Nephron (organoid): ENCODE data around the gene CDK5RAP1.
A peak's percentile ranks its signal among the peaks of the same experiment; 100 is the strongest.

Experiments used
- H3K27ac Mint-ChIP-seq, 3 experiments: 2 replicates each; pipeline ENCODE4 v1.8.0; 2020; ENCODE audit warnings: mixed read lengths in 3 of 3, mild to moderate bottlenecking in 2 of 3, moderate library complexity in 1 of 3
- H3K27me3 Mint-ChIP-seq: 2 replicates; pipeline ENCODE4 v1.8.0; 2021; ENCODE audit warnings: low read depth, mild to moderate bottlenecking, moderate library complexity, mixed read lengths
- H3K36me3 Mint-ChIP-seq: 2 replicates; pipeline ENCODE4 v1.8.0; 2020; ENCODE audit warnings: low read depth, mixed read lengths
- H3K4me1 Mint-ChIP-seq: 2 replicates; pipeline ENCODE4 v1.8.0; 2020; ENCODE audit warnings: mixed read lengths
- H3K4me3 Mint-ChIP-seq, 3 experiments: 2 replicates each; pipeline ENCODE4 v1.8.0; 2020; ENCODE audit warnings: mild to moderate bottlenecking in 3 of 3, mixed read lengths in 3 of 3, moderate library complexity in 2 of 3
- H3K9me3 Mint-ChIP-seq: 2 replicates; pipeline ENCODE4 v1.8.0; 2020; ENCODE audit warnings: mixed read lengths
- TF ChIP-seq, protein P1 (sequence below), 3 experiments: fragments of 200-600 bp; sonication (generic); IDR thresholded peaks; one replicate each; pipeline ENCODE4 v1.5.0; 2021; ENCODE audit warnings: antibody characterized with exemption in 3 of 3; ENCODE audit not compliant: unreplicated experiment in 3 of 3

Gene CDK5RAP1

DNA sequence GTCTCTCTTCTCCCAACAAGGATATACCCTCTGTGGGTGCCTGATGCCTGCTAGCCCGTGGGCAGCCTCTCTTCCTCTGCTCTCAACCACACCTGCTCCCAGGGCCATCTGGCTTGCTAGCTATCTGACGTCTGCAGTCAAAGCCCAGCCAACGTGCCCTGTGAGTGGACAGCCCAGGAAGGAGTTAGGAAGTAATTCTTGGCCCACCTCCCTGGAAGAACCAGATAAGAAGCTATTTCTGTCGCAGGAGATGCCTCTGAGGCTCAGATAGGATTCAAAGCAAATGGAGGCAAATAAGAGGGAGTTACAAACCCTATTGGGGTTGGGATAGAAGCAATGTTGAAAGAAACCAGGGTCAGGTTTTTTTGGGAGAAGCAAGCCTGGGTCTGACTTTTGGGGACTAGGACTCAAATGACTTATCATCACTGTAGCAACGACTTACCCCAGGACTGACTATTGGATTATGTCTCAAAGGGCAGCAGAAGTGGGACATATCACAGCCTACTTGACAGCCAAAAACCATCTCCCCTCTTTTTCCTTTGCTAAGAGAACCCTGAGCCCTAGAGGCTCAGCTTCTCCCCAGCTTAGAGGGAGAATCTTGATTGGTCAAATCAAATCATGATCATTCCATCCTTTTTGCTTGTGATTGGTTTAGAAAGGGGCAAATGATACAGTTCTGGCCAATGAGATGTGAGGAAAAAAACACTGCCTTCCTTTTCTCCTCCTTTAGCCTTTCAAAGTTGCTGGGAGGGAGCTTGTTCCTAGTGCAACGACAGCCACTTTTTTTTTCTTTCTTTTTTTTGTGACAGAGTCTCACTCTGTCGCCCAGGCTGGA is 18.0 kb upstream of the CDK5RAP1 start:
- Mint-ChIP-seq H3K36me3 (no peaks in the 10 kb centered on the region), H3K9me3 (no peaks in the 10 kb centered on the region), H3K4me3 (no peak overlapping the region), H3K4me1 (peaks cover 14% of the 10 kb centered on the region), H3K27ac (no peak overlapping the region), H3K27me3 (no peaks in the 10 kb centered on the region)
- TF ChIP-seq, protein P1, sequence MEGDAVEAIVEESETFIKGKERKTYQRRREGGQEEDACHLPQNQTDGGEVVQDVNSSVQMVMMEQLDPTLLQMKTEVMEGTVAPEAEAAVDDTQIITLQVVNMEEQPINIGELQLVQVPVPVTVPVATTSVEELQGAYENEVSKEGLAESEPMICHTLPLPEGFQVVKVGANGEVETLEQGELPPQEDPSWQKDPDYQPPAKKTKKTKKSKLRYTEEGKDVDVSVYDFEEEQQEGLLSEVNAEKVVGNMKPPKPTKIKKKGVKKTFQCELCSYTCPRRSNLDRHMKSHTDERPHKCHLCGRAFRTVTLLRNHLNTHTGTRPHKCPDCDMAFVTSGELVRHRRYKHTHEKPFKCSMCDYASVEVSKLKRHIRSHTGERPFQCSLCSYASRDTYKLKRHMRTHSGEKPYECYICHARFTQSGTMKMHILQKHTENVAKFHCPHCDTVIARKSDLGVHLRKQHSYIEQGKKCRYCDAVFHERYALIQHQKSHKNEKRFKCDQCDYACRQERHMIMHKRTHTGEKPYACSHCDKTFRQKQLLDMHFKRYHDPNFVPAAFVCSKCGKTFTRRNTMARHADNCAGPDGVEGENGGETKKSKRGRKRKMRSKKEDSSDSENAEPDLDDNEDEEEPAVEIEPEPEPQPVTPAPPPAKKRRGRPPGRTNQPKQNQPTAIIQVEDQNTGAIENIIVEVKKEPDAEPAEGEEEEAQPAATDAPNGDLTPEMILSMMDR (IDR thresholded peaks at IDR 0.05; ENCODE audit: unreplicated experiment in 3 of 3), result no peak

DNA sequence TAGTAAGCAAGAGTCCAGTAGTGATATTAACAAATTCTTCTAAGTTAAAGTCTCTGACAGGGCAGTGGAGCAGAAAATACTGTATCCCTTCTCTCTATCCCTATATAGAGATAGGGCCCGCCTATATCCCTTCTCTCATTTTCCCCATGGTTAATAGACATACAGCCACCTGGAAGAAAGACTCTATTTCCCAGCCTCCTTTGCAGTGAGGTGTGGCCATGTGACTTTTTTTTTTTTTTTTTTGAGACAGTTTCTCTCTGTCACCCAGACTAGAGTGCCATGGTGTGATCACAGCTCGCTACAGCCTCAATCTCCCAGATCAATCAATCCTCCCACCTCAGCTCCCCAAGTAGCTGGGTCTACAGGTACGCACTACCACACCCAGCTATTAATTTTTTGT is 16.7 kb upstream of the CDK5RAP1 start:
- TF ChIP-seq, protein P1 (IDR thresholded peaks at IDR 0.05; ENCODE audit: unreplicated experiment in 3 of 3), result no peak
- Mint-ChIP-seq H3K4me1 (peaks cover 13% of the 10 kb centered on the region), H3K4me3 (no peak overlapping the region)

DNA sequence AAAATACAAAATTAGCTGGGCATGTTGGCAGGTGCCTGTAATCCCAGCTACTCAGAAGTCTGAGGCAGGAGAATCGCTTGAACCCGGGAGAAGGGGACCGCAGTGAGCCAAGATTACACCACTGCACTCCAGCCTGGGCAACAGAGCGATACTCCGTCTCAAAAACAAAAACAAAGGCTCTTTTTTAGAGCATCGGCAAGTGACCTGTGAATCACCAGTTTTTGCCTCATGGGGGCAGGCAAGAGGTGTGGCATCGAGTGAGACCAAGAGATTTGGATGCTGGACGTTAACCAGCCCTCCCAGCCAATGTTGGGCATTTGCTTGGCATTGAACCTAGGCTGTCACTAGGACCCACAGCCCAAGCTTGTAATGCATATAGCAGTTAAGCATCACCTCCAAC is 14.6 kb upstream of the CDK5RAP1 start:
- Mint-ChIP-seq H3K4me3 (no peak overlapping the region), H3K27ac (no peak overlapping the region), H3K27me3 (no peaks in the 10 kb centered on the region), H3K4me1 (peaks cover 13% of the 10 kb centered on the region), H3K36me3 (peaks cover 7% of the 10 kb centered on the region), H3K9me3 (no peaks in the 10 kb centered on the region)
- TF ChIP-seq, protein P1 (IDR thresholded peaks at IDR 0.05; ENCODE audit: unreplicated experiment in 3 of 3), result peak; percentile 36 to 42 (median 42)

More for the DNA sequence above, 16.7 kb upstream of the CDK5RAP1 start:
- no peaks in the 10 kb centered on the region for H3K27me3 Mint-ChIP-seq
- H3K9me3 Mint-ChIP-seq, result no peaks in the 10 kb centered on the region
- no peak overlapping the region for H3K27ac Mint-ChIP-seq
- no peaks in the 10 kb centered on the region for H3K36me3 Mint-ChIP-seq

DNA sequence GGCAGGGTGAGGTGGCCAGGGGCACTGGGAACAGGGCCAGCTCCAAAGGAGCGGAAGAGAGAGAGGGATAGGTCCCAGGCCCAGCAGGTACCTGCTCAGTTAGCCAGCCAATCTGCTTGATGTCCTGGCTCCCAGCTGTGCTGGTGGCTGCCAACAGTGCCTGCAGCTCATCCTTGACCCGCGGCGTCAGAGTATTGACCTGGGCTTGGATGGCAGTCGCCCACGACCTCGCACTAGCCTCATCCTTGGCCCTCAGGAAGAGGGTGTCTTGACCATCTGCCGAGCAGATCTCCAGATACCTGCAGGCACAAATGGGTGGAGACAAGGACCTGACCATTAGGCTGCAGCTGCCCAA is 11.1 kb upstream of the CDK5RAP1 start:
- Mint-ChIP-seq H3K27ac (no peak overlapping the region), H3K36me3 (peaks cover 14% of the 10 kb centered on the region), H3K4me1 (peaks cover 4% of the 10 kb centered on the region), H3K4me3 (no peak overlapping the region), H3K9me3 (no peaks in the 10 kb centered on the region), H3K27me3 (no peaks in the 10 kb centered on the region)
- TF ChIP-seq, protein P1 (IDR thresholded peaks at IDR 0.05; ENCODE audit: unreplicated experiment in 3 of 3), result no peak

- Mint-ChIP-seq H3K4me3 (no peak overlapping the region), H3K27me3 (no peaks in the 10 kb centered on the region), H3K9me3 (no peaks in the 10 kb centered on the region), H3K4me1 (peaks cover 4% of the 10 kb centered on the region), H3K27ac (peak overlapping the region in 1 of 3 experiments; percentile 13), H3K36me3 (peaks cover 20% of the 10 kb centered on the region)
- TF ChIP-seq, protein P1 (IDR thresholded peaks at IDR 0.05; ENCODE audit: unreplicated experiment in 3 of 3), result no peak
These were observed 10.6 kb upstream of the CDK5RAP1 start for GRCh38 chr20:33411711-33412483.
